SK-N-SH (cell line): ENCODE results near the gene TMPRSS11D. TPM values are rescaled to one million over a fixed set of nuclear protein-coding genes. Genes with fewer than 3 reads are reported as not detected.

Experiments
- CTCF ChIA-PET: fragments of 300-600, 350-600 bp; formaldehyde crosslinking; extraction: SDS; loops from one replicate; lab custom pipeline; 2021; lab: Yijun Ruan, JAX
- POLR2A ChIA-PET: fragments of 350-600 bp; sonication (Branson Sonifier 250); formaldehyde crosslinking; extraction: SDS; loops from one replicate; lab custom pipeline; 2020; ENCODE audit warnings: antibody characterized with exemption, inconsistent platforms; lab: Yijun Ruan, JAX
- DNase-seq: peaks from one replicate; pipeline ENCODE4 v3.0.0; 2012
- H2AFZ ChIP-seq: fragments of 200-600 bp; sonication (generic); 2 replicates; pipeline ENCODE4 v1.8.1; 2016; ENCODE audit warnings: antibody characterized with exemption, mild to moderate bottlenecking, low read depth
- H3F3A ChIP-seq: fragments of 200-600 bp; sonication (generic); replicated peaks from 2 replicates; pipeline ENCODE3; 2016; ENCODE audit warnings: antibody characterized with exemption, mild to moderate bottlenecking; ENCODE audit not compliant: insufficient read depth
- H3K27ac ChIP-seq, 2 experiments: fragments of 200-500 bp in 1 of 2; fragments of 200-600 bp in 1 of 2; sonication (Bioruptor generic) in 1 of 2; sonication (generic), shearing (Covaris generic) in 1 of 2; 2 replicates each; pipeline versions ENCODE4 v1.5.1 to v1.6.1; 2014 to 2016; ENCODE audit warnings: low read depth in 2 of 2, inconsistent platforms in 1 of 2, low read length in 1 of 2, mild to moderate bottlenecking in 1 of 2, mixed read lengths in 1 of 2
- H3K27me3 ChIP-seq: fragments of 200-600 bp; sonication (generic), shearing (Covaris generic); 2 replicates; pipeline ENCODE4 v1.6.1; 2016; ENCODE audit warnings: mixed run types; ENCODE audit not compliant: insufficient read depth
- H3K36me3 ChIP-seq, 2 experiments: fragments of 200-500 bp in 1 of 2; fragments of 200-600 bp in 1 of 2; sonication (Bioruptor generic) in 1 of 2; sonication (generic) in 1 of 2; replicated peaks in 1 of 2; 2 replicates each; pipeline versions ENCODE3 to v1.5.1; 2014 to 2016; ENCODE audit warnings: low read length in 1 of 2, mild to moderate bottlenecking in 1 of 2; ENCODE audit not compliant: insufficient read depth in 2 of 2, control insufficient read depth in 1 of 2
- H3K4me1 ChIP-seq, 2 experiments: fragments of 200-500 bp in 1 of 2; fragments of 200-600 bp in 1 of 2; sonication (Bioruptor generic) in 1 of 2; sonication (generic), shearing (Covaris generic) in 1 of 2; 2 replicates each; pipeline versions ENCODE4 v1.5.1 to v1.6.1; 2014 to 2016; ENCODE audit warnings: low read depth in 1 of 2, low read length in 1 of 2, mixed run types in 1 of 2; ENCODE audit not compliant: insufficient read depth in 2 of 2, control insufficient read depth in 1 of 2
- H3K4me2 ChIP-seq: fragments of 200-600 bp; sonication (generic), shearing (Covaris generic); 2 replicates; pipeline ENCODE4 v1.6.1; 2017; ENCODE audit warnings: mixed run types
- H3K4me3 ChIP-seq, 2 experiments: fragments of 200-500 bp in 1 of 2; fragments of 200-600 bp in 1 of 2; sonication (Bioruptor generic) in 1 of 2; sonication (generic), shearing (Covaris generic) in 1 of 2; 2 replicates each; pipeline versions ENCODE4 v1.5.1 to v1.8.1; 2014 to 2016; ENCODE audit warnings: low read depth in 2 of 2, inconsistent platforms in 1 of 2, low read length in 1 of 2, mild to moderate bottlenecking in 1 of 2, mixed read lengths in 1 of 2, moderate library complexity in 1 of 2
- H3K79me2 ChIP-seq: fragments of 200-600 bp; sonication (generic); 2 replicates; pipeline ENCODE4 v1.8.1; 2017; ENCODE audit warnings: mild to moderate bottlenecking; ENCODE audit not compliant: insufficient read depth
- H3K9ac ChIP-seq: fragments of 200-600 bp; sonication (generic); 2 replicates; pipeline ENCODE4 v1.6.1; 2017; ENCODE audit warnings: mixed run types
- H3K9me2 ChIP-seq: fragments of 200-600 bp; sonication (generic); 2 replicates; pipeline ENCODE4 v1.6.1; 2017; ENCODE audit warnings: mixed run types
- H3K9me3 ChIP-seq: fragments of 200-600 bp; sonication (generic); 2 replicates; pipeline ENCODE4 v1.6.1; 2017; ENCODE audit warnings: mixed run types, mild to moderate bottlenecking, moderate library complexity
- H4K20me1 ChIP-seq: fragments of 200-600 bp; sonication (generic); 2 replicates; pipeline ENCODE4 v1.6.1; 2017; ENCODE audit warnings: mild to moderate bottlenecking, mixed run types; ENCODE audit not compliant: insufficient read depth
- FOXM1 ChIP-seq: IDR thresholded peaks from 2 replicates; pipeline ENCODE4 v1.4.0; 2012; ENCODE audit warnings: low read depth, mild to moderate bottlenecking
- GABPA ChIP-seq: IDR thresholded peaks from 2 replicates; pipeline ENCODE4 v1.4.0; 2012; ENCODE audit warnings: low read depth, mild to moderate bottlenecking
- MXI1 ChIP-seq: IDR thresholded peaks from 2 replicates; pipeline ENCODE4 v1.6.1; 2012; ENCODE audit warnings: mild to moderate bottlenecking, low read depth, low read length, improper control_type of control experiment
- NRF1 ChIP-seq: IDR thresholded peaks from 2 replicates; pipeline ENCODE4 v1.6.1; 2012; ENCODE audit warnings: low read depth, mild to moderate bottlenecking, low read length
- RCOR1 ChIP-seq: fragments of 150-350 bp; IDR thresholded peaks from 2 replicates; pipeline ENCODE4 v1.6.1; 2017; ENCODE audit warnings: antibody characterized with exemption, low read length
- SIN3A ChIP-seq: IDR thresholded peaks from 2 replicates; pipeline ENCODE4 v1.6.1; 2012; ENCODE audit warnings: low read depth, mild to moderate bottlenecking, low read length, moderate library complexity, borderline replicate concordance
- TAF1 ChIP-seq: IDR thresholded peaks from 2 replicates; pipeline ENCODE4 v1.6.1; 2012; ENCODE audit warnings: low read depth, mild to moderate bottlenecking, low read length, moderate library complexity, borderline replicate concordance
- YY1 ChIP-seq: IDR thresholded peaks from 2 replicates; pipeline ENCODE4 v1.4.0; 2012; ENCODE audit warnings: low read depth, mild to moderate bottlenecking
- whole genome bisulfite sequencing: methylation state at CpG from one replicate; pipeline ENCODE4 v1.1.6; 2017; ENCODE audit warnings: low lambda C conversion rate; 5-methylcytosine and 5-hydroxymethylcytosine counted together
- polyA plus RNA-seq, 3 experiments: library from polyadenylated mRNA; depleted of rRNA; stranded (reverse); fragments of >200 nt; gene quantifications; 2 replicates each; pipeline ENCODE4 v1.2.3, GENCODE V29; 2012
- TF ChIP-seq, protein P1 (sequence below): IDR thresholded peaks from 2 replicates; pipeline ENCODE4 v1.6.1; 2012; ENCODE audit warnings: mild to moderate bottlenecking, low read depth, low read length, moderate library complexity
- TF ChIP-seq, protein P2 (sequence below): IDR thresholded peaks from 2 replicates; pipeline ENCODE4; 2012
- TF ChIP-seq, protein P3 (sequence below): fragments of 150-350 bp; IDR thresholded peaks from 2 replicates; pipeline ENCODE4 v1.6.1; 2017; ENCODE audit warnings: antibody characterized with exemption, low read length, low read depth, borderline replicate concordance
- TF ChIP-seq, protein P4 (sequence below): IDR thresholded peaks from 2 replicates; pipeline ENCODE4 v1.4.0; 2012; ENCODE audit warnings: low read depth, borderline replicate concordance

Gene TMPRSS11D
- polyA plus RNA-seq, 1 of the 3 experiments (the other 2 are of a cell fraction) = 0.02 TPM

GRCh38 chr4:67810011-67810410 is 73.8 kb downstream of the TMPRSS11D start:
- no peaks in the 10 kb centered on the region for H3F3A ChIP-seq
- DNase-seq = no peak
- H3K9ac ChIP-seq = no peak overlapping the region
- H3K4me3 ChIP-seq = no peak overlapping the region
- H3K4me2 ChIP-seq = no peak overlapping the region
- H3K4me1 ChIP-seq = no peaks in the 10 kb centered on the region
- CTCF ChIA-PET = no interaction called here
- no peak overlapping the region for H2AFZ ChIP-seq
- no peaks in the 10 kb centered on the region for H3K27me3 ChIP-seq
- no peaks in the 10 kb centered on the region for H3K9me3 ChIP-seq
- TF ChIP-seq MXI1 (no peak), YY1 (no peak), TAF1 (no peak), SIN3A (no peak), FOXM1 (no peak), GABPA (no peak), RCOR1 (no peak), NRF1 (no peak)
- TF ChIP-seq, protein P1, sequence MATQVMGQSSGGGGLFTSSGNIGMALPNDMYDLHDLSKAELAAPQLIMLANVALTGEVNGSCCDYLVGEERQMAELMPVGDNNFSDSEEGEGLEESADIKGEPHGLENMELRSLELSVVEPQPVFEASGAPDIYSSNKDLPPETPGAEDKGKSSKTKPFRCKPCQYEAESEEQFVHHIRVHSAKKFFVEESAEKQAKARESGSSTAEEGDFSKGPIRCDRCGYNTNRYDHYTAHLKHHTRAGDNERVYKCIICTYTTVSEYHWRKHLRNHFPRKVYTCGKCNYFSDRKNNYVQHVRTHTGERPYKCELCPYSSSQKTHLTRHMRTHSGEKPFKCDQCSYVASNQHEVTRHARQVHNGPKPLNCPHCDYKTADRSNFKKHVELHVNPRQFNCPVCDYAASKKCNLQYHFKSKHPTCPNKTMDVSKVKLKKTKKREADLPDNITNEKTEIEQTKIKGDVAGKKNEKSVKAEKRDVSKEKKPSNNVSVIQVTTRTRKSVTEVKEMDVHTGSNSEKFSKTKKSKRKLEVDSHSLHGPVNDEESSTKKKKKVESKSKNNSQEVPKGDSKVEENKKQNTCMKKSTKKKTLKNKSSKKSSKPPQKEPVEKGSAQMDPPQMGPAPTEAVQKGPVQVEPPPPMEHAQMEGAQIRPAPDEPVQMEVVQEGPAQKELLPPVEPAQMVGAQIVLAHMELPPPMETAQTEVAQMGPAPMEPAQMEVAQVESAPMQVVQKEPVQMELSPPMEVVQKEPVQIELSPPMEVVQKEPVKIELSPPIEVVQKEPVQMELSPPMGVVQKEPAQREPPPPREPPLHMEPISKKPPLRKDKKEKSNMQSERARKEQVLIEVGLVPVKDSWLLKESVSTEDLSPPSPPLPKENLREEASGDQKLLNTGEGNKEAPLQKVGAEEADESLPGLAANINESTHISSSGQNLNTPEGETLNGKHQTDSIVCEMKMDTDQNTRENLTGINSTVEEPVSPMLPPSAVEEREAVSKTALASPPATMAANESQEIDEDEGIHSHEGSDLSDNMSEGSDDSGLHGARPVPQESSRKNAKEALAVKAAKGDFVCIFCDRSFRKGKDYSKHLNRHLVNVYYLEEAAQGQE = no peak
- TF ChIP-seq, protein P2, sequence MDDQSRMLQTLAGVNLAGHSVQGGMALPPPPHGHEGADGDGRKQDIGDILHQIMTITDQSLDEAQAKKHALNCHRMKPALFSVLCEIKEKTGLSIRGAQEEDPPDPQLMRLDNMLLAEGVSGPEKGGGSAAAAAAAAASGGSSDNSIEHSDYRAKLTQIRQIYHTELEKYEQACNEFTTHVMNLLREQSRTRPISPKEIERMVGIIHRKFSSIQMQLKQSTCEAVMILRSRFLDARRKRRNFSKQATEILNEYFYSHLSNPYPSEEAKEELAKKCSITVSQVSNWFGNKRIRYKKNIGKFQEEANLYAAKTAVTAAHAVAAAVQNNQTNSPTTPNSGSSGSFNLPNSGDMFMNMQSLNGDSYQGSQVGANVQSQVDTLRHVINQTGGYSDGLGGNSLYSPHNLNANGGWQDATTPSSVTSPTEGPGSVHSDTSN = no peak
- TF ChIP-seq, protein P3, sequence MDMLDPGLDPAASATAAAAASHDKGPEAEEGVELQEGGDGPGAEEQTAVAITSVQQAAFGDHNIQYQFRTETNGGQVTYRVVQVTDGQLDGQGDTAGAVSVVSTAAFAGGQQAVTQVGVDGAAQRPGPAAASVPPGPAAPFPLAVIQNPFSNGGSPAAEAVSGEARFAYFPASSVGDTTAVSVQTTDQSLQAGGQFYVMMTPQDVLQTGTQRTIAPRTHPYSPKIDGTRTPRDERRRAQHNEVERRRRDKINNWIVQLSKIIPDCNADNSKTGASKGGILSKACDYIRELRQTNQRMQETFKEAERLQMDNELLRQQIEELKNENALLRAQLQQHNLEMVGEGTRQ = no peak
- TF ChIP-seq, protein P4, sequence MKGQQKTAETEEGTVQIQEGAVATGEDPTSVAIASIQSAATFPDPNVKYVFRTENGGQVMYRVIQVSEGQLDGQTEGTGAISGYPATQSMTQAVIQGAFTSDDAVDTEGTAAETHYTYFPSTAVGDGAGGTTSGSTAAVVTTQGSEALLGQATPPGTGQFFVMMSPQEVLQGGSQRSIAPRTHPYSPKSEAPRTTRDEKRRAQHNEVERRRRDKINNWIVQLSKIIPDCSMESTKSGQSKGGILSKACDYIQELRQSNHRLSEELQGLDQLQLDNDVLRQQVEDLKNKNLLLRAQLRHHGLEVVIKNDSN = no peak
- H3K79me2 ChIP-seq = no peaks in the 10 kb centered on the region
- no peaks in the 10 kb centered on the region for H4K20me1 ChIP-seq
- POLR2A ChIA-PET = no interaction called here
- no peak overlapping the region for H3K27ac ChIP-seq
- no peaks in the 10 kb centered on the region for H3K9me2 ChIP-seq
- no peaks in the 10 kb centered on the region for H3K36me3 ChIP-seq
- 96% methylated on average over 1 of the region's 1 CpG for WGBS
